NCI-H82 (cell line): ENCODE measurements around the gene CXCL14.

ENCODE experiments used
- DNase-seq: peaks from one replicate; lab custom pipeline; 2025; lab: John Stamatoyannopoulos, UW

The CXCL14 gene, protein sequence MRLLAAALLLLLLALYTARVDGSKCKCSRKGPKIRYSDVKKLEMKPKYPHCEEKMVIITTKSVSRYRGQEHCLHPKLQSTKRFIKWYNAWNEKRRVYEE

DNA sequence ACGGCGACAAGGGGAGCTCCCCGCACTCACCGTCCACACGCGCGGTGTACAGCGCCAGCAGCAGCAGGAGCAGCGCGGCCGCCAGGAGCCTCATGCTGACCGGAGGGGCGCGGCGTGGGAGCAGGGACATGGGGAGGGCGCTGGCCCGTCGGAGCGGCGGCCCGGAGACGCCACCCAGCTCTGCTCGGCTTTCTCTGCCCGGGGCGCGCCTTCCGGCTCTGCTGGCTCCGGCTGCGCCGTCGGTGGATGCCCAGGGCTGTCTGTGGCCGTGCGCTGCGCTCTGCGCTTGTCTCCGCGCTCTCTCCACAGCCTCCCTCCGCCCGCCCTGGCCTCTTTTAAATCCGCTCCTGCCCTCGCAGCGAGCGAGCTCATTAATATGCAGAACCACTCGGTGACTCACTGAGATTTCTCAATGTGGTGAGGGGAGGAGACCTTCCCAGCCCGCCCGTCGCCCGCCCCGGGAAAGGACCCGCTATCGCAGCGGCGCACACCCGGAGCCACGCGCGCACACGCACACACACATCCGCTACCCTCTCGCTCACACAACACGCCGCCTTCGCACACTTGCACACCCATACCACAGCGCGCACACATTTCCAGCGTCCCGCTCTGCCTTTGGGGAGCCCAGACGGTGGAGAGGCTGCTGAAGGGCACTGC lies at the start of gene CXCL14:
Gene CXCL14, minus strand, starts transcription at position 307 of the 657 bp plus-strand sequence. Its CDS starts 213 bp downstream, at position 94.
- peak; percentile 81 for DNase-seq

DNA sequence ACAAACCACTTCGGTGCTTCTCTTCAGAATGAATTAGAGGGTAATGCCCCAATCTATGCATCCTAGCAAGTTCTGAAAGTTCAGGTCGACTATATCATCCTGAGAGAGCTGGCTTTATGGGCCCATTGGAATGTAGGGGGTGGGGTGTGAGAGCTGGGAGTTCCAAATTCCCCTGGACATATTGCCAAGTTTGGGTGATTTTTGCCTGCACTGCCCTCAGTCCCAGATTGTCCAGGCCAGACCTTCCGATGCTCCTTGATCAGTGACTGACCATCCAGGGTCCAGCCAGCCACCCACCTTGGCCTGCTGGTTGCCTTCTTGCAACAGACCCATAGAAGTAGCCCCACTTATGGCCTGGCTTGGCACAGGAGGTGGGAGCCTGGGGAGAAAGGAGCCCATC lies 47.8 kb upstream of the CXCL14 start:
- DNase-seq = no peak

DNA sequence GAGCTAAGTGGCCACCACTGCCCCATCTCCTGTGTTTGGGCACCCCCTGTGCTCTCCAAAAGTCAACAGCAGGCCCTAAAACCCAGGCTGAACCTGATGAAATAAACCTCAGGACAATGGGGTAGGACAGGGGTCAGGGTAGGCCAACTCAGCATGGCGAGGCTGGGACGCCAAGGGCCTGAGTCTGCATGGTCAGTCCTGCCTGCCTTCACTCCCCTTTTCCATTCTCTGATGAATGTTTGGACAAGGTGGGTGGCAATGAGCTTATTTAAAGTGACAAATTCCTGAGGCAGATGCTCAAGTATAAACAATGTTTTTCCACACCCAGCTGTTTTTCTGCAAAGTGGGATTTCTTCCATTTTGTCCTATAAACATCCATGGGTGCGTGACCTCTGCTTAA lies 47.2 kb upstream of the CXCL14 start:
- DNase-seq = no peak

DNA sequence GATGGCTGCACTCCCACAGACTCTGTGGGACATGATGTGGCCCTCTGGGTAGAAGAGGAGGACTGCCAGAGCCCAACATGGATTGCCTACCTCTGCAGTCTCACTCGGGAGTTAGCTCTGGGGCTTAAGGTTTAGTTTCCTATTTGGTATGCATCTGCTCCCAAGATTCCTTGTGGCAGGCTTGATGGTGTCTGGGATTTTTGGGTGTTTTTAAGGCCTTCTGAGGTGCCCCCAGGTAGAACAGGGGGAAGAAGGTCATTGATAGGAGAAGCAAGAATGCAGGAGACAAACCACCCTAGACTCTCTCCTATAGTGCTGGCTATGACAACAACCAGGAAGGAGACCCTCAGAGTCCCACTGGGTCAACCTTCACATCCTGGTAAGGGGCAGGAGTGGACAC lies 46.7 kb upstream of the CXCL14 start:
- DNase-seq = no peak

DNA sequence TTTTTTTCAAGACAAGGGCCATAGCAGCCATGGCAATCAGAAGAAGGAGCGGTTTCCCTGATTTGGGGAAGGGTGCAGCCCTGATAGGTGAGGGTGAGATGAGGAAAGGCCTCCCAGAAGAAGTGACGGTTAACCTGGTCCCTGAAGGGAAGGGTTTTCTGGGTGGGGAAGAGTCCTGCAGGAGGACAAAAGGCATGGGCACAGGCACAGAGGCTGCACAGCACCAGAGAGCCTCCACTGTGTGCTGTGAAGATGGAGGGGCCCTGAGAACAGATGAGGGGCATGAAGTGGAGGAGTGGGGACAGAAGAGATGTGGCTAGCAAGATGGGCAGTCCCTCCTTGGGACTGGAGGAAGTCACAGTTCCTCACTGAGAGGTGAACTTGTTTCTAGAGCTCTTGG lies 46.3 kb upstream of the CXCL14 start:
- no peak for DNase-seq

DNA sequence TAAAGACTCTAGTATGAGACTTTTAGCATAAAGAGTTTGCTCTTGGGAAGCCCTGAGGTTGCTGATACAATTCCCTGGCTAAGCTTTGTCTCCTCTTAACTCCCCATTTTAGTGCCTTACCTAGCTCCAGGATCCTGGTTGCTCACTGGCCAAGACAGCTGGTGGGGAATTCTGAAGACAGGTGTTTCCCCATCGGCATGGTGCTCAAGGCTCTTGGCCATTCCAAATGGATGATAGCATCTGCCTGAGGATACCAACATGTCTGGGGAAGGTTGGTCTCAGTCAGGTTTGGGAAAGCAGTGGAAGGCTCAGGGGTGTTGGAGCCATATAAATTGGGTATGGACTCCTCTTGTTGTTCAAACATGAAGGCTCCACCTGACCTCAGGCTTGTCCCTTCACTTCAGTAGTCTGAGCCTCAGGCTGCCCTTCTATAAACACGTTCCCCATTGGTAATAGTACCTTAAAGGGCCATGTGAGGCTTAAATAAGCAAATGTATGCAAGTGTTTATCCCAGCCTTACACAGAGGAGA lies 44.5 kb upstream of the CXCL14 start:
- no peak for DNase-seq

DNA sequence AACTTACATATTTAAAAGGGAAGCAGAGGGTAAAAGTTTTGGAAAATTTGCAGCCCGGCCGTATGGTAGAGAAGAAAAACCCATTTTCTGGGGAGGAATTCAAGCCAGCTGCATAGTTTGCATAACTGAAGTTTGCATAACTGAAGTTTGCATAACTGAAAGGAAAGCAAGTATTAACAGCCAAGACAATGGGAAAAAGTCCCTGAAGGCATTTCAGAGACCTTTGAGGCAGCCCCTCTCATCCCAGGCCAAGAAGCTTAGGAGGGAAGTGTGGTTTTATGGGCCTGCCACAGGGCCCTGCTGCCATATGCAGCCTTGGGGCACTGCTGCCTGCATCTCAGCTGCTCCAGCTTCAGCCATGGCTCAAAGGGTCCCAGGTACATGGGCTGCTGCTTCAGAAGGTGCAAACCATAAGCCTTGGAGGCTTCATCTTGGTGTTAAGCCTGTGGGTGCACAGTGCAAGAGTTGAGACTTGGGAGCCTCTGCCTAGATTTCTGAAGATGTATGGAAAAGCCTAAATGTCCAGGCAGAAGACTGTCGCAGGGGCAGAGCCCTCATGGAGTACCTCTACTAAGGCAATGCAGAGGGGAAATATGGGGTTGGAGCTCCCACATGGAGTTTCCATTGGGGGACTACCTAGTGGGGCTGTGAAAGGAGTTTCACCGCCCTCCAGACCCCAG lies 36.9 kb upstream of the CXCL14 start:
- DNase-seq = no peak

DNA sequence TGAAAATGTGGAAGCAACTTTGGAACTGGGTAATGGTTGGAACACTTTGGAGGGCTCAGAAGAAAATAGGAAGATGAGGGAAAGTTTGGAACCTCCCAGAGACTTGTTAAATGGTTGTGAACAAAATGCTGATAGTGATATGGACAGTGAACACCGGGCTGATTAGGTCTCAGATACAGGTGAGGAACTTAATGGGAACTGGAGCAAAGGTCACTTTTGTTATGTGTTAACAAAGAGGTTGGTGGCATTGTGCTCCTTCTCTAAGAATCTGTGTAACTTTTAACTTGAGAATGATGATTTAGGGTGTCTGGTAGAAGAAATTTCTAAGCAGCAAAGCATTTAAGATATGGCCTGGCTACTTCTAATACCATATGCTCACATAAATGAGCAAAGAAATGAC lies 36.4 kb upstream of the CXCL14 start:
- no peak for DNase-seq

DNA sequence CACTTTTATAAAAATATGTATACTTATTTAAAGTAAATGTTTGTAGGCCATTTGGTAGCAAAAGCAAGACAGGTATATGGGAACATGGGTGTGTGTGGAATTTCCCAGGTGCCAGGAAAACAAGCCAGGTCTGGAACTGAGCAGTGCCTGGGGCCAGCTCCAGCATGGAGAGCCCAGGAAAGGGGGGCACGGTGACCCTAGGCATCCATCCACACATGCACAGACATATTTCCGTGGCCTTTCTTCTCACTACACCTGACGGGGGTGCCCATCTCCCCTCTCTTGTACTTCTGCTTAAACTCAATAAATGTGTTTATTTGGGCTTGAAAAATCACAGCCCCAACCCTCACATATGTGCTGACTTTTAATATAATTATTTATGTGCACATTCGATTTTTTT lies 31.2 kb upstream of the CXCL14 start:
- DNase-seq = no peak

DNA sequence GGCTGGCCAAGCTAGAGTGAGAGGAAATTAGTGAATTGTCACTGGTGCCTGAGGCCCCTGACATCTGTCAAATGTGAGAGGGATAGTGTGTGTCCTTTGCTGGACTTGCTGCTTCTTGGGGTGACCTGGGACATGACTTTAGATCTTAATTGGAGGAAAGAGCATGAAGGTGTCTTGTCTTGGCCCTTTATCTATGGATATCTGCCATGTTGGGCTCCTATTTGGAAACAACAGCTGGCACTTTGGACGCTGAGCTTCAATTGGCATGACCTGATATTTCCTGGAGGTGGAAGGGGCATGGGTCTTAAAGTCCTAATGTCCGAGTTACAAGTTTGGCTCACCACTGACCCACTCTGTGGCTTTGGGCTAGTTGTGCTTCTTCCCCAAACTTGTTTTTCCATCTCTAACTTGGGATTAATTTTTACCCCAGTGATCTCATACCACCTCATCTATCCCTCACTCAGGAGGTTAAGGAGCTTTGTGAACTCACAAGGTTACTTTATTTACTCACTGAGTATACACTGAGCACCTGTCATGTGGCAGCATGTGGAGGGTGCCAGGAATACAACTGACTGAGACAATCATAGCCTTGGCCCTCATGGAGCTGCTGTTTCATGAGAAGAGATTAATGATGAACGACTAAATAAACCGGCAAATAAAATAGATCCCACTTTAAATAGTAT lies 30.1 kb upstream of the CXCL14 start:
- no peak for DNase-seq

DNA sequence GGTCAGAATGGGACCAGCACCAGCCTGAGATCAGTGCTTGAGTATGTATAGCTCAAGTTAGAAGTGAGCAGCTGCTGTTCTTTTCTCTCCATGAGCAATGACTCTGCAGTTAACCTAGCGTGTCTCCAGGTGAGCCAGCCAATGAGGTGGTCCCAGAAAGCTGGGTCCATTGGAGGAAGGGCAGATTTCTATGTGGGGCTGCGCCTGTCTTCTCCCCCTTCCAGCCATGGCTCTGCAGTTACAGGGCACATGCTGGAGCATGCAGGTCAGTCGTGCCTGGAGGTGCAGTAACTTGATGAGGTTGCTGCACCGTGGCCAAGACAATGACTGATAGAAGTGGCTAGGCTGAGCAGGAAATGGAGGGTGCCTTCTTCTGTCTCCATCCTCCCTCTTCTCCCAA lies 29.6 kb upstream of the CXCL14 start:
- no peak for DNase-seq

DNA sequence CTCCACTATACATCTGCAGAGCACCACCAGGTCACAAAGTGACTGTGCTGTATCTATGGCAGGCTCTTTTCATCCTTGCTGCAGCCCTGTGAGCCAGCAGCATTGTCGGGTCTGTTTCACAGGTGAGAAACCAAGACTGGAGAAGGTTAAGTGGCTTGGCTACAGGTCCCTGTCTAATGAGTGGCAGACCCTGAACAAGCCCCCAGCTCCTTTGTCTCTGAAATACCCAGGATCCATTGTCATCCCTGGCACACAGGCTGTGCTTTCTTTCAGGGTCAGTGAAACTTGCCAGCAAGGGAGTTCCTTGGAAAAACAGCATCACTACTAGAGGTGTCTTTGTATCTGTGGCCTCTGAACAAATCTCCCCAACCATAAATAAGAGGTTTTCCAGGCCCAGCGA lies 27.6 kb upstream of the CXCL14 start:
- DNase-seq = no peak

DNA sequence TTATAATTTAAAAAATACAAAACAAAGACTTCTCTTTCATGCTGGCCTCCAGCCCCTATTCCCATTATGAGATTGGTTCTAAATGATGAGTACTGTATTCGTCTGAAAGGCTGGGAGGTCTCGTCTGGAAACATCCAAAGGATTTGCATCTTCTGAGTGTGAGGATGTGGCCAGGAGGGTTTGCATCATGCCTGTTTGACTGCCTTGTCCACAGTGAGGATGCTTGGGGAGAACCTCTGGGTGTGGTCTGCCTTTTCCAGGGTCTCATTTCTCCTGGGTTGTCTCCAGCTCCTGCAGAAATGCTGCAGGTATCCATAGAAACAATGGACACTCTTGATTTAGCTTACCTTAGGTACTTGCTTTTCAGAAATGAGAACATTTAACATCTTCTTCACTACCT lies 26.4 kb upstream of the CXCL14 start:
- no peak for DNase-seq

DNA sequence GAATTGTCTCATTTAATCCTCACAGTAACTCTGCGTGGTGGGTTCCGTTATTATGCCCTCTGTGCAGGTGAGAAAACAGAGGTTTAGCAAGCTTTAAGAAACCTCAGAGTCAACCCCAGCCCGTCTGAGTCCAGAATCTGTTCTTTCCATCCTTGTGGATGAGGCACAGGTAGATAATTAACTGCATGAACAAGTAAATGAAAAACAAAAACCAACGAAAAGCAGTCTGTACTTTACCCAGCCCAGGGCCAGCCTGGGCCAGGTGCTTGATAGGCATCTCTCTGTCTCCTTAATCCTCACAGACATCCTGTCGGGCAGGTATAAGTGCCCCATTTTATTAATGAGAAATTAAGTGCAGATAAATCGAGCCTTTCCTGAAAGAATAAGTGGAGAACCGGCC lies 25.3 kb upstream of the CXCL14 start:
- no peak for DNase-seq

DNA sequence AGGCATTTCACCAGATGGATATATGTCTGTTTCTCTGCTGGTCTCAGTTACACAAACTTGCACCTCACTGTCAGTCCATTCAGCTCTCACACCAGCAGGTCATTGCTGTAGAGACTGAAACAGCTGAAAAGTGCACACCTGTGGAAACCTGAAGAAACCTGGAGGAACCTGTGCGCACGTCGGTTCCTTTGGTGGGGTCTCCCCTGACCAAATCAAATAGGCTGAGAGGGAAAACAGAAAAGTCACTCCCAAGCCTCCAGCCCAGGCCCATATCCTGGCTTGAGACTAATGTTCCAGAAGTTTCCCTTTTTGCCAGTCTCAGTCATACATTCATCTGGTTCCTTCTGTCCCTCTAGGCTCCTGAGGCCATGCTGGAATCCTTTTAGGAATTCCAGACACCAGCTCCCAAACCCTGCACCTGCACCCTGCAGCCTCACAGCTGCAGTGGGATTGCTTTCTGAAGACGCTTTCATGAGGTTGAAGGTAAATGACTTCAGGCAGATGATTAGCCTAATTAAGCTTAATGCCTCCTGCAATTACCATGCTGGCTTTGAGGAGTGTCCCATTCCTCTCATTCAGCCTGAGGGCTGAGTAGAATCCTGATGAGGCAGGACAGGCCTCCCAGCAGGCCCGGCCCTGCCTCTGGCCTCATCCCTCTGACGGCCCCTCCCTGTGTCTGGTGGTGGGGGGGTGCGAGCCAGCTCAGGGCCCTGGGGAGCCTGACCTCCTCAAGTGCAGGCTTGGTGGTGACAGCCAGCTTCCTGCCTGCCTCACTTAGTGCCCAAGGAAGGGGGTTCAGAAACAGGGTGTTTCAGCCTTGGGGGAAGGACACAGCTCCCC lies 24.3 kb upstream of the CXCL14 start:
- DNase-seq = peak; percentile 48

DNA sequence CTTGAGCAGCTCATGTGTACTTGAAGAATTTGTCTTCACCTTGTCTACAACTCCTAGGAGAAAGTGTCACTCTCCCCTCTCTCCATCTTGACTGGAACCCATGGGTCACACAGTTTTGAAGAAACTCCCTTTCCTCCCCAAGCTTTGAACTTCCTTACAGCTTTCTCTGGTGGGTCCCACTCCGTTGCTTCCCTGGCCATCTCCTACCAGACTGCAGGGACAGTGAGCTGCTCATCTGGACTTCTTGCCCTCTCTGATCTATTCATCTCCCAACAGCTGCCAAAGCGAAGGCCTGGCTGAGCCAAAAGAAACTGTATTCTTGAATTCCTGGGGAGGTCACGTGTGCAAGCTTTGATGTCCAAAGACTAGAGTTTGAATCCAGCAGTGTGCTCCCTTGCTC lies 22.7 kb upstream of the CXCL14 start:
- no peak for DNase-seq

DNA sequence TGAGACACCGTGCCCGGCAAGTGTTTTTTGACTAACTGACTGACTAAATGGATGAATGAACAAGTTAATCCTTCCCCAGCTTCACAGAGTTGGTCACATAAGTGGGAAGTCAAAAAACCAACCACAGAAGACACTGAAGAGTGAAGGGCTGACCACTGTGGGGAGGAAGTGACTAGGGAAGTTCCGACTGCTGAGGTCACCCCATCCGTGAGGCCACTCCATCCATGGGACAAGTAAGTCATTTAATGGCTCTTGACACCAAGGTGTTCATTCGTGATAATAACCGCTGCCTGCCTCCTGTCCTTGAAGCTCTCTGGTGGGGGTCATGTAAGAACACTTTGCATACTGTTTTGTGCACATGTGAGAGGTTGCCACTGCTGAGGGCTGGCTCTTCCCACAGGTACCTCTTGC lies 22.2 kb upstream of the CXCL14 start:
- no peak for DNase-seq

DNA sequence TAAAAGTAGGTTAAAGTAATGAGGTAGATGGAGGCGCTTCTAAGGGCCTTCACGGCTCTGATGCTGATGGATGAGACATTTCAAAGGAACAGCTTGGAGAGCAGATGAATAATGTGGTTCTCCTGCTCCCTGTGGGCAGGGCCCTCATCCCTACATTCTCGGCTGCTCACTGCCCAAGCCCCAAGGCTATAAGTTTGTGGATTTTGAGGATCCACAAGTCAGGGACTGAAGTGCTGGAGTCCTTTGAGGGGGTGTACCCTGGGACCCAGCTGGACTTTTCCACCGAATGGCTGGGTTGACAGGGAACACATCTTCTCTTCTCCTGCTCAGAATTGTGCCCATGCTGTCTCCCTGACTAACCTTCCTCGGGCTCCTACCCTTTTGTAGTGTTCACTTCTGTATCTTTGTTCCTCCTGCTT lies 21.4 kb upstream of the CXCL14 start:
- DNase-seq = no peak

DNA sequence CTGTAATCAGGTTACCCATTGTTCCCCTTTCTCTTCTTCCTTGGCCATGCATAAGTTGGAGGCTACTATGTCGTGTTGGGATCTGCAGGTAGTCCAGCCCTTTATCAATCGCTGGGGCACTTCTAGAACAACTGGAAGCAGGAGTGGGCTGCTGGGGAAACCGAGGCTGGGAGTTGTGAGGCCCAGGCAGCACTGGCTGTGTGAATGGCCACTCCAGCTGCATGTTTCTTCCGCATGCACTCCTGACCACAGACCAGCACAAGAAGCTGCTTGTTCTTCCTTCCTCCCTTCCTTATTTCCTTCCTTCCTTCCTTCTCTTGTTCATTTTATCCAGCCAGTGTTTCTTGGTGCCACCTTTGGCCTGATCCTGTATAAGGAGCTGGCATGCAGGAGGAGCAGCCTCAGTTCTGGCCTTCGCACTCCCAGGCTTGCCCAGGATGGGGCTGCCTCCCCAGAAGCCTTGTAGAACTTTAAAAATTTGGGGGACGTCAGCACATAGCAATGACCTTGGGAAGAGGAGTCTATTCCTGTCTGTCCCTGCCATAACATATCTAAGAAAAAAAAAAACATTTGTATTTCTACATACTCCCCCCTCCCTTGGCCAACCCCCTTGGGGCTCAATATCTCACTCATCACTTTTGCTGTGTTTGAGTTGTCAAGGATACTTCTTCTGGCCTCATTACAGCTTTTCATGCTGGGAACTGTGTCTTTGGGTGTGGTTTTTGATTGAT lies 20.8 kb upstream of the CXCL14 start:
- DNase-seq = no peak

DNA sequence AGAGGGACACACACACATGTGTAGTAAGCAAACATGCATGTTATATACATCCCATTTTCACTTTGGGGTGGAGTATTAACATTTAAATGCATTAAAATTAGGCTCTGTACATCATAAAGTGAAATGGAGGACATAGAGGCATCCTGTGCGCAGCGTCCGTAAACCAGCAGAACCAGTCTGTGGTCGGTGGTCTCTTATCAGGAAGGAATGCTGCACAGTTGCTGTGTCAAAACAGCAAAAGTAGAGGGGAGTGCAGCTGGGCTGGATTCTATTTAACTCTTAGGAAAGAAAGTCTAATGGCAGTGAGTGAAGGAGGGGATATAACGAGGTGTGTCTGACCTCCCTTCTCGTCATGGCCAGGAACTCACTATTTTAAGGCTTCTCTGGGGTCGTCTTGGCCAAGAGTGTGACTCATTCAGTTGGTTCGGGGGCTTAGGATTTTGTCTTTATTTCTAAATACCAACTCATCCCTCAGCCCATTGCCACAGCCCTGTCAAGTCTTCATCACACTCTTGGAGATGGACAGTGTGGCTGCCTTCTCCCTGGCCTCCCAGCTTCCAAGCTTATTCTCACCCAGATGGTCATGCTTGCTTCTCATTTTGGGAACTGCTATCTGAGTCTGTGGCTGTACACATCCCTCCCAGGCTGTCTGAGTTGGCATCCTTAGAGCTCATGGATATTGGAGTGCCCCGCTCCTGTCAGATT lies 20.1 kb upstream of the CXCL14 start:
- no peak for DNase-seq

DNA sequence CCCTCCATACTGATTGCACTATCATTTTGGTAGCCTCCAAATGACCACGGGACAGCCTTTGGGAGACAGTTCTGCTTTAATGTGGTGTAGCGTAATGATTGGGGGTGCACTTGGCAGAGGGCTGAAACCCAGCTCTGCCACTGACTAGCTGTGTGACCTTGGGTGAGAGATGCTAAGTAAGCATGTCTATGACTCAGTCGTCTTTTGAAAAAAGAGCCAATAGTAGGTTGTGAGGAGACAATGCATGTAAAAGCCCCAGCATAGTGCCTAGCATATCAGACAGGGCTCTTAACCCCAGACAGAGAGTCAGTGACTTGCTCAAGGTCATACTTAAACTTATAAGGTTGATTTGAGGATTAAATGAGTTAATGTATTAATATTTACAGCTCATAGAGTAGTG lies 18.0 kb upstream of the CXCL14 start:
- no peak for DNase-seq
